Ishikawa (cell line): ENCODE measurements around the gene DMWD.

Experiments used
- CEBPB ChIP-seq: IDR thresholded peaks from 2 replicates; pipeline ENCODE4 v1.6.1; 2012
- MAX ChIP-seq: IDR thresholded peaks from 2 replicates; pipeline ENCODE4 v1.6.1; 2012
- REST ChIP-seq: IDR thresholded peaks from 2 replicates; pipeline ENCODE4 v1.6.1; 2012; ENCODE audit warnings: low read depth, mild to moderate bottlenecking

DNA sequence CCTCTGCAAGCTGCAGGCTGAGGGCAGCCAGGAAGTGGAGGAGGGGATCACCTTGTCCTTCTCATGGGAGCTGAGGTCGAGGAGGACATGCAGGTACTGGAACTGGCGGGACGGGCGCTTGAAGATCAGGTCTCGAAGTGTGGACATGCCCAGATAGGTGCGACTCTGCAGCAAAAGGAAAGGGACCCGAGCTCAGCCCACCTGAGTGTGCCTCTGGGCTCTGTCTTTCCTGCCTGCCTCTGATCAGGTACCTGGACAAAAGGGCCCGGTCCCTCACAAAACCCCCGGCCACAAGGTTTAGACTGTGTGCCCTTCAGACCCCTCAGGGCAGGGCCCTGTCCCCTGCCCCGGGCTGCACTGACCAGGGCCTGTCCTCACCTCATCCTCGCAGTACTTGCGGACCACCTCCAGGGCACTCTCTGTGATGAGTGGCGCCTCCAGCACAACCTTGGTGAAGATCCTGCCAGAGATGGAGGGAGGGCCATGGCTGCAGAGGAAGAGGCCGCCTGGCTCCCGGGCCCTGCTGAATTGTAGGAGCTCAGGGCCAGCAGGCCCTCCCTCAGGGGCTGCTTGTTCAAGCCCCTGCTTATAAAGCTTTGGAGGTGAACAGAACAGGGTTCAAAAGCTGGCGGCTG lies 34.9 kb upstream of the DMWD start:
- TF ChIP-seq REST (no peak), CEBPB (no peak), MAX (no peak)
